ENCODE results near the gene GABRA6. TPM values are rescaled to one million over a fixed set of nuclear protein-coding genes. Genes with fewer than 3 reads are reported as not detected.
"Not testable (repeated sequence)": the region's sequence is repeated elsewhere in the genome, so short reads cannot be mapped to it uniquely, and the experiment has no call there.

GABRA6 gene
- not detected for total RNA-seq

- POLR2A ChIA-PET, result no interaction called here
- CTCF ChIA-PET, result no interaction called here
Measured at GRCh38 chr5:161685461-161685860, at the start of gene GABRA6. Gene GABRA6, plus strand, starts transcription at chr5:161685721. Its CDS starts 269 bp downstream, at chr5:161685990.

- ChIA-PET POLR2A (no interaction called here), CTCF (no interaction called here)
Measured at GRCh38 chr5:161637591-161637990, 47.9 kb upstream of the GABRA6 start.

DNA sequence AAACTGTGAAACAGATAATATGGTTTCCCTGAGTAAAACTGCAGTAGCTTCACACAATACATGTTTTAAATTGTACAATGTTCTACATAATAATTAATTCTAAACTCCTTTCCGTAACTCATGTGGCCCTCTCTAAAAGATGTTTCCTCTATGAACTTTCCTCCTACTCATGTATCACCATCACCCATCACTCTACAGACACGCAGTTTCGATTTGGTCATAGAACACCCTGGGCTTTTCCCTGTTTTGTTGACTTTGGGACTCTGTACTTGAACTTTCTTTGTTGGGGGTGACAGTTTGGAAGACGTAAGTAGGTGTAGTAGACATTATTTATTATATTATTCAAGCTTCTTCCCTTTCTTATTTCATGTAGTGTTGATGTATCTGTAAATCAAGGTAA lies 44.1 kb upstream of the GABRA6 start:
- CTCF ChIA-PET, result no interaction called here
- POLR2A ChIA-PET, result no interaction called here

- POLR2A ChIA-PET, result no interaction called here
- CTCF ChIA-PET, result no interaction called here
Measured at GRCh38 chr5:161645264-161645663, 40.3 kb upstream of the GABRA6 start.

DNA sequence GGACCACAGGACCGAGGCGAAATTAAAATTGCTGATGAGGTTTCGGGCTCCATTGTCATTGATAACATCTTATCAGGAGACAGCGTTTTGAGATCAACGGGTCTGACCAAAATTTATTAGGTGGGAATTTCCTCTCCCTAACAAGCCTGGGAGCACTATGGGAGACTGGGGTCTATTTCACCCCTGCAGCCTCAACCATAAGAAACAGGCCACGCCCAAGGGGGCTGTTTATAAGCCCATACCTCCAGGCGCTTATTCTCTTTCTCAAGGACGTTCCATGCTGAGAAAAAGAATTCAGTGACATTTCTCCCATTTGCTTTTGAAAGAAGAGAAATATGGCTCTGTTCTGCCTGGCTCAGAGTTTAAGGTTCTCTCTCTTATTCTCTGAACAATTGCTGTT lies 33.6 kb upstream of the GABRA6 start:
- POLR2A ChIA-PET, CTCF ChIA-PET: not testable (repeated sequence)

DNA sequence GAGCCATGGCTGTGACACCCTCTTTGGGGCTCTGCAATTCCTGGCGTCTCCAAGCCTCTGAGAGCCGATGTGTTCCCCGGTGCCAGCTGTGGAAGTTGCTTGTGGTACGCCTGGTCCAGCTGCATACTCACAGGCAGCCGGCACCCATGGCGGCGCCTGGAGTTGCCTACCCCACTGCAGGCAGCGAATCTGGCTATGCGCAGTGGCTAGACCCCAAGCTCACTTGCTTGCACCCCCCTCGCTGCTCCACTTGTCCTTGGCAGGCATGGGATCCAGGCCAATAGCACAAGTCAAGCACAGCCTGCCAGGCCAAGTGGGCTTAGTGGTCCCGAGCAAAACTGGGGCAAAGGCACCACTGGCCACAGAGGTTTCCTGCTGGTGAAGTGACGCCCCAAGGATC lies 24.7 kb upstream of the GABRA6 start:
- ChIA-PET POLR2A (no interaction called here), CTCF (no interaction called here)

DNA sequence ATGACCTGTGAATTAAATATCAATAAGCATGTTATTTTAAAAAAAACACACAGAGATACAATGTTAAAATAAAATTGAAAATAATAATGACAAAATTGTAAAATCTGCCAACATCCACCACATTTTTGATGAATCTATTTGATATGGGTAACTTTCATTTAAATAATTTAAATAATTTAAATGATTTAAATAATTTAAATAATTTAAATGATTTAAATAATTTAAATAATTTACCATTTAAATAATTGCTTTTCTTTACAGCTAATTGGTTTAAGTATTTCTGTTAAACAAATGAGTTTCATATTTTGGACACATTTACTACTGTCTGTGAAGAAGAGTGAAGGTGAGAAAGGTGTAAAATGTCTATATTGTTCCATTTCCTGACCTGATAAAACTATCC lies 22.1 kb upstream of the GABRA6 start:
- ChIA-PET POLR2A (no interaction called here), CTCF (no interaction called here)

- CTCF ChIA-PET, result no interaction called here
- POLR2A ChIA-PET, result no interaction called here
Measured at GRCh38 chr5:161676103-161676502, 9.4 kb upstream of the GABRA6 start.

DNA sequence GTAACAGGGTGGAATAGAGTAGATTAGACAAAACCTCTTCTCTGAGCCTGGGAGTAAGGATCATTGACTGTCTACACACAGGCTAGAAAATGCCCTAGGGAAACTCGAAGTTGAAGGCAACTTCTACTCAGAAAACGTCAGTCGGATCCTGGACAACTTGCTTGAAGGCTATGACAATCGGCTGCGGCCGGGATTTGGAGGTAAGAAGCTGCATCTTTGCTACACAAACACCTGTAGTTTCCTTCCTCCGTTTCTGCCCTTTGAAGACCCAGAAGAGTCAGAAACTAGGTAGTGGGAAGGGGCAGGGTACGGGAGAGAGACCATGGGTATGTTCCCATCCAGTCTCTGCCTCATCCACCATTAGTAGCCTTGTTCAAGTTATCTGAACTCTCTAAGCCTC lies 628 bp downstream of the GABRA6 start:
- ChIA-PET POLR2A (no interaction called here), CTCF (no interaction called here)

DNA sequence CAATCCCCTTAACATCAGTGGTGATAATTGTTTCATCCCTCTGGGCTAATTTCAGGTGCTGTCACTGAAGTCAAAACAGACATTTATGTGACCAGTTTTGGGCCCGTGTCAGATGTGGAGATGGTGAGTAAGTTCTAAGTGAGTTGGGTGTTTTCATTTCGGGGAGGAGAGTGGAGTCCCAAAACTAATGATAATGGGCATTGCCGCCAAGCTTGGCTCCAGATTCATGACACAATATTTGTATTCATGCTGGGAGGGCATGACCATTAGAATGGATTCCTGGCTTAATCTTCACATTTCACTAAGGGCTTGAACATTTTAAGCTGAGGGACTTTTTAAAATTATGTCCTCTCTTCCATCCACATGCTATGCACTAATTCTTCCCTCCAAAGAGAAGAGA lies 1.4 kb downstream of the GABRA6 start:
- ChIA-PET CTCF (no interaction called here), POLR2A (no interaction called here)

GRCh38 chr5:161687316-161687715 lies 1.8 kb downstream of the GABRA6 start:
- POLR2A ChIA-PET, result no interaction called here
- CTCF ChIA-PET, result no interaction called here

- ChIA-PET POLR2A (no interaction called here), CTCF (no interaction called here)
Measured at GRCh38 chr5:161691911-161692310, 6.4 kb downstream of the GABRA6 start.

DNA sequence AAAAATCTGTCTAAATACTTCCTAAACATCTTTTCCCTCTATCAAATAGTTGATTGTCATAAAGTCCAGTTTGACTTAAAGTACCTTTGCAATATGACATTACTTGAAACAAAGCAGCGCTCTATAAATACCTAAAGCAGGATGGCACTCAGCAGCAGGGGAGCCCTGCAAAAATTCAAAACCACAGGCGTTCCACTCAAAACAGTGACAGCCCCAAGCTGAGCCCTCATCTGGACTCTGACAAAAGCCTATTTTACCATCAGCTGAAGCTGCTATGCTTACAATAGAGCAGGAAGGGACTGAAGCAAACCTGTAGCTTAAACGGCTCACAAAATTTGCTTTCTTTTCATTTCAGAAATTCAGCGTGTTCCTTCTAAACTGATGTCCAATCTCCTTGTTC lies 11.5 kb downstream of the GABRA6 start:
- ChIA-PET CTCF (no interaction called here), POLR2A (no interaction called here)

DNA sequence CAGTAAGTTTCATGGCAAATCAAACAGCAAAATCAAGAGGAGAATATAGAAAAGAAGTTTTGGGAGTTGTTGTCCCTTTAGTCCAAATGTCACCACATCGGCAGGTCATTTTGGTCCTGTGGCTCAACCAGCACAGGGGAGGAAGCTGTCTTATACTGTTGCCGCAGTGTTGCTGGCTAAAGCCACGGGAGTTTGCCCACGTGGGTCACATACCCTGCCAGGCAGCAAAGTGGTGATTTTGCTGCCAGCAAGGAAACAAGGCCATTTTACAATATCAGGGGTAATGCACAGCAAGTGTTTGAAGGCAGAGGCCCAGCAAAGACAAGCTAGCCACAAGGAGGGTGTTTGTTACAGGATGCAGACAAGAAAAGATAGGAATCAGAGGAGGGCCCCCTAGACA lies 14.5 kb downstream of the GABRA6 start:
- CTCF ChIA-PET, result no interaction called here
- POLR2A ChIA-PET, result no interaction called here

DNA sequence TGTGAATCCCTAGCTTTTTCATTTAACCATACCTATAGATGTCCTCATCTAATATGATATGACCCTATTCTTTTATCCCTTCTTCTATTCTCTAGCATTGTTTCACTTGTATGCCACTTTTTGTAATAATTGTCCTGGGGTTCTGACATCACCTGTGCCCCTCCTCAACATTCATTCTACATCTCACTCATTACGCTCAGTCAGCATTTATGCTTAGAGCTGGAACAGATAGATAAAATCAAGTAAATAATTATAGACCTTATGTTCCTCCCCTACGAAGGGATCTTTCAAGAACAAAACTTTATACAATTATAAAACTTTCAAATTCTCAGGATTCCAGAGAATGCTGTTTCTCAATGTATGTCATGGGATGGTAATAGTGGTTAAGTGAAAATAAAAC lies 18.0 kb downstream of the GABRA6 start:
- CTCF ChIA-PET, result no interaction called here
- POLR2A ChIA-PET, result no interaction called here

GRCh38 chr5:161707382-161707781 lies 21.9 kb downstream of the GABRA6 start:
- ChIA-PET POLR2A (no interaction called here), CTCF (no interaction called here)

GRCh38 chr5:161709239-161709638 lies 23.7 kb downstream of the GABRA6 start:
- ChIA-PET POLR2A (no interaction called here), CTCF (no interaction called here)

DNA sequence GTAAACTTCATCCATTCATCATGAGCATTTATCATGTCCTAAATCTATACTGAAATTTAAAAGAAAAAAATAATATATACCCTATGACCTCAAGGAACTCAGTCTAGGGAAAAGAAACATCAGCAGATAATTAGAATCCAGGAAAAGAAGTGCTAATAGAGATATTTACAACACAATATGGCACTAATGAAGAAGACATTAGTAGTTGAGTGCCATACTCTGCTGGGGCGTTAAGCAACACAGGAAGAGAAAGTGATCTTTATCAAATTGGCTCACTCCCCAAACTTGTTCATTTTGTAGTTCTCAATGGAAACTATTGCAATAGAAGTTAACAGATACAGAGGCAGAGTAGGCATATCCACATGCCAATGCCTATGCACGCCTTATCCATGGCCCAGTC lies 27.5 kb downstream of the GABRA6 start:
- ChIA-PET CTCF (no interaction called here), POLR2A (no interaction called here)

DNA sequence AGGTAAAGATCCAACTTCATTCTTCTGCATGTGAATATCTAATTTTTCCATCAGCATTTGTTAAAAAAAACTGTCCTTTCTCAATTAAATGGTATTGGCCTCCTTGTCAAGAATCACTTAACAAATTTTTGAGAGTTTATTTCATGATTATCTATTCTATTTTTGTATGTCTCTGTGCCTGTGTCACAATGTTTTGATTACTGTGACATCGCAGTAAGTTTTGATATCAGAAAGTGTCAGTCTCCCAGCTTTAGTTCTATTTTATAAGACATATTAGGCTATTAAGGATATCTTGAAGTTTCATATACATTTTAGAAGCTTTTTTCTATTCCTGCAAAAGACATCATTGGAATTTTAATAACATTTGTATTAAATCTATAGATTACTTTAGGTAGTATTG lies 33.6 kb downstream of the GABRA6 start:
- POLR2A ChIA-PET, result no interaction called here
- CTCF ChIA-PET, result no interaction called here

DNA sequence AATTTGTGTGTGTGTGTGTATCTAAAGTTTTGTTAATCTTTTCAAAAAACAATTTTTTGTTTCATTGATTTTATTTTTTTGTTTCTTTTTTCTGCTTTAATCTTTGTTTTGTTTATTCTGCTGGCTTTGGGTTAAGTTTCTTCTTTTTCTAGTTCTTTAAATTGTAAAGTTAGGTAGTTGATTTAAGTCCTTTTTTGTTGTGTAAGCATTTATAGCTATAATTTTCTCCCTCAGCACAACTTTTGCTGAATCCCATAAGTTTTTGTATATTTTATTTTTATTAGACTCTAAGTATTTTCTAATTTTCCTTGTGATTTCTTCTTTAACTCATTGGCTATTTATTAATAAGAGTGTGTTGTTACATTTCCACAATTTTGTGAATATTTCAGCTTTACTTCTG lies 34.9 kb downstream of the GABRA6 start:
- POLR2A ChIA-PET, result no interaction called here
- CTCF ChIA-PET, result no interaction called here

DNA sequence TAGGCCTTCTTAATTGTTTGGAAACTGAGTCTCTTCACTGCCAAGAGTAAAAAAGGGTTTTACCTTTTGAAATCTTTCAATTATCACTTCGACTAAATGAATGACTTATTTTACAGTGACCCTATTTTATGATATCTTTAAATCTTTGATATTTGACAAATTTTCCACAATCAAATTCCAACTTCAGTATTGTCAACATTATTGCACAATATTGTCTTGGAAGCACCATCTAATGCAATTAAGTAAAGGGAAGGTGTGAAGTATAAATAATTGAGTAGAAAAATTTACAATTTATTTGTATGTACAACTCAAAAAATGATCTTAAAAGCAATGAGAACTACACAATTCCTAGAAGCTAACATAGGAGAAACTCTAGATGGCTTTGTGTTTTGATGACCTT lies 49.2 kb downstream of the GABRA6 start:
- ChIA-PET CTCF (no interaction called here), POLR2A (no interaction called here)

- POLR2A ChIA-PET, result no interaction called here
- CTCF ChIA-PET, result no interaction called here
Measured at GRCh38 chr5:161740433-161740832, 54.9 kb downstream of the GABRA6 start.

DNA sequence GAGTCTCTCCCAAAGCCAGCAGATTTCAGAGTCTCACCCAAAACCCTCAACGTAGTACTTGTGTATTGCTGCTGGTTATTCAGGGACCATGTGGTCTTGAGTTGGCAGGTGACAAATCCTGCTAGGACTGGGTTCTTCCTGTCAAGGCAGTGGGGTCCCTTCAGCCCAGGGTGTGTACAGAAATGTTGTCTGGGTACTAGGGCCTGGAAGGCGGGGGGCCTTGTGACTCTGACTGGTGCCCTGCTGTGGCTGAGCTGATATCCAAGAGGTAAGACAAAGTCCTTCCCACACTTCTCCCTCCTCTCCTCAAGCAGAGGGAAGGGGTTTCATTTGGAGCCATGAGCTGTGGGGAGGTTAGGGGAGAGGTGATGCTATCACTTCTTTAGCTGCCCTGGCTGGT lies 58.8 kb downstream of the GABRA6 start:
- ChIA-PET CTCF (no interaction called here), POLR2A (no interaction called here)

DNA sequence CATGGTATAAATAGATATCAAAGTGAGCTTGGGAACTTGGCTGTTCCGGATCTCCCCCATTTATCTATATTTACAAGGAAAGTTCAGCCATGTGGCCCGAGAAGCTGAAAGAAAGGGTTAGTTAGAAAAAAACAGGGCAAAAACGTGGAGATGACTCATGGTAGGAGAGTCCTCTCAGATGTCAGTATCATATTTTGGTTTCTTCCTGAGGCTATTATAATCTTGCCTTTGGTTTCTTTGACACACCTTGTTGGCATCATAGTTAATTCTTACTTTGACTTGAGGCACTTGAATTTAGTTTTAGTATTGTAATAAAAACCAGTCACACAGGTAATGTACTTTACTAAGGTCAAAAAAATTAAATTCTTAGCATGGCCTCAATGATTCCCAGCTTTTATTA lies 59.9 kb downstream of the GABRA6 start:
- CTCF ChIA-PET, result no interaction called here
- POLR2A ChIA-PET, result no interaction called here

Measured in activated CD8-positive, alpha-beta memory T cell treated with anti-CD3 and anti-CD28 coated beads for 36 hours (primary cell).